Loucy (cell line): ENCODE results near the gene ASTN2.

Source experiments
- H2AFZ ChIP-seq: fragments of 200-600 bp; sonication (generic); 2 replicates; pipeline ENCODE4 v1.6.0; 2016; ENCODE audit warnings: antibody characterized with exemption, mild to moderate bottlenecking, low read length, moderate library complexity
- H3F3A ChIP-seq: fragments of 200-600 bp; 2 replicates; pipeline ENCODE4 v1.6.0; 2016; ENCODE audit warnings: antibody characterized with exemption, low read depth, mild to moderate bottlenecking
- H3K27me3 ChIP-seq: fragments of 200-600 bp; sonication (generic); 2 replicates; pipeline ENCODE4 v1.6.1; 2014; ENCODE audit warnings: low read length, mild to moderate bottlenecking; ENCODE audit not compliant: insufficient read depth, poor library complexity, severe bottlenecking
- H3K36me3 ChIP-seq: fragments of 200-600 bp; sonication (generic); 2 replicates; pipeline ENCODE4 v1.6.1; 2016; ENCODE audit warnings: low read length; ENCODE audit not compliant: insufficient read depth
- H3K4me1 ChIP-seq: fragments of 200-600 bp; sonication (generic); 2 replicates; pipeline ENCODE4 v1.5.1; 2014; ENCODE audit warnings: low read length, mild to moderate bottlenecking; ENCODE audit not compliant: insufficient read depth, poor library complexity, severe bottlenecking
- H3K4me2 ChIP-seq: fragments of 200-600 bp; sonication (generic); 2 replicates; pipeline ENCODE4 v1.6.0; 2014; ENCODE audit warnings: antibody characterized with exemption, low read length, low read depth, mild to moderate bottlenecking; ENCODE audit not compliant: poor library complexity, severe bottlenecking
- H3K4me3 ChIP-seq: fragments of 200-600 bp; sonication (generic); 2 replicates; pipeline ENCODE4 v1.5.1; 2014; ENCODE audit warnings: low read length, mild to moderate bottlenecking, mixed read lengths; ENCODE audit not compliant: poor library complexity, severe bottlenecking
- H3K79me2 ChIP-seq: fragments of 200-600 bp; sonication (generic); 2 replicates; pipeline ENCODE4 v1.6.1; 2014; ENCODE audit warnings: low read length; ENCODE audit not compliant: insufficient read depth
- H3K9ac ChIP-seq: fragments of 200-600 bp; sonication (generic); 2 replicates; pipeline ENCODE4 v1.6.0; 2014; ENCODE audit warnings: mild to moderate bottlenecking, low read depth, low read length, moderate library complexity; ENCODE audit not compliant: poor library complexity, severe bottlenecking
- H3K9me2 ChIP-seq: fragments of 200-600 bp; sonication (generic); replicated peaks from 2 replicates; pipeline ENCODE4 v1.6.1; 2016; ENCODE audit warnings: low read depth, low read length, mixed read lengths
- H3K9me3 ChIP-seq: fragments of 200-600 bp; sonication (generic); 2 replicates; pipeline ENCODE4 v1.6.1; 2014; ENCODE audit warnings: mild to moderate bottlenecking, antibody characterized with exemption, low read length, low read depth; ENCODE audit not compliant: insufficient read depth
- H4K20me1 ChIP-seq: fragments of 200-600 bp; sonication (generic); 2 replicates; pipeline ENCODE4 v1.6.0; 2014; ENCODE audit warnings: antibody characterized with exemption, low read length, mild to moderate bottlenecking; ENCODE audit not compliant: insufficient read depth, poor library complexity, severe bottlenecking
- EZH2phosphoT487 ChIP-seq: fragments of 200-600 bp; IDR thresholded peaks from 2 replicates; pipeline ENCODE4 v1.6.1; 2018; ENCODE audit warnings: antibody characterized with exemption, mild to moderate bottlenecking, moderate library complexity, borderline replicate concordance
- TF ChIP-seq, protein P1 (sequence below): fragments of 200-600 bp; sonication (generic); conservative IDR thresholded peaks from 2 replicates; pipeline ENCODE4 v1.5.1; 2014; ENCODE audit warnings: mild to moderate bottlenecking, antibody characterized with exemption, low read length

Gene ASTN2

DNA sequence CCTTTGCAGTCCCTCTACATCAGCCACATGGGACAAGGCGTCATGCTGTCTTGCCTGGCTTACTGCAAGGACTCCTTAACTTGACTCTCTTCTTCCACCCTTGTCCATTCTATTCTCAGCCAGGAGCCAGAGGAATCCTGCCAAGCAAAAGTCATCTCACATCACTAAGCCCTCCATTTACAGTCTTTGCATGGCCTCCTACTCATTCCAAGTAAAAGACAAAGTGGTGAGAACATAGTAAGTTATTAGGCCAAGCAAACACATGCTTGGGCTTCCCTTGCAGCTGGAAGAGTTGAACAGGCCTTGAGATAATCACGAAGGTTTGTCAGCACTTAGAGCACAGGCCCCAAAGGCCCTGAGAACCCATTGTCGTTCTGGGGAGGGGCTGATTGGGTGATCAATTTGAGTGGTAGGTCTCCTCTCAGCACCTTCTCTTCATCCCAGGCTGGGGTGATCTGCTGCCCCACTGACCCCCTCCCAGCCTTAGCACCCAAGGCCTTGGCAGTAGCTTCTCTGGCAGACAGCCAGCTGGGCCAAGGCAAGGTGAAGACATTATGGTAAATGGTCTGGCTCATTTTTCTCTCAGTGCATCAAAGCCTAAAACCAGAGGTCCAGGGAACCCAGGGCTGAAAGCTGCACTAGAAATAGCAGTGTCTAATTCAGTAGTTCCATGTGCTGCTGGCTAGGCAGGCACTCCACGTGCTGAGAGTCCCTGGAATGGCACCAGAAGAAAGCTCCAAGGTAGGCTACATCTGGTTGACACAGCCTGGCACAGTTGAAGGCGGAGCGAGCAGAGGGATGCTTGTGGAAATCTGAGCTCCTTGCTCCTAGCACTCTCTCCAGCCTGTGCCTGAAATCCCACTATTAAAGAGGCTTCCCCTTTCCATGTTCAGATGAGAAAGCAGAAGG is 121.4 kb downstream of the ASTN2 start:
- Histone ChIP-seq H3K9me2 (no peaks in the 10 kb centered on the region), H2AFZ (no peak overlapping the region), H3K9ac (no peak overlapping the region), H3K4me3 (no peak overlapping the region), H3K27me3 (no peaks in the 10 kb centered on the region), H4K20me1 (no peaks in the 10 kb centered on the region), H3K4me1 (no peaks in the 10 kb centered on the region), H3K79me2 (no peaks in the 10 kb centered on the region), H3K9me3 (peaks cover 4% of the 10 kb centered on the region; the same call in 1 of the 2 replicates), H3F3A (no peaks in the 10 kb centered on the region), H3K4me2 (no peak overlapping the region), H3K36me3 (no peaks in the 10 kb centered on the region)
- TF ChIP-seq, protein P1, sequence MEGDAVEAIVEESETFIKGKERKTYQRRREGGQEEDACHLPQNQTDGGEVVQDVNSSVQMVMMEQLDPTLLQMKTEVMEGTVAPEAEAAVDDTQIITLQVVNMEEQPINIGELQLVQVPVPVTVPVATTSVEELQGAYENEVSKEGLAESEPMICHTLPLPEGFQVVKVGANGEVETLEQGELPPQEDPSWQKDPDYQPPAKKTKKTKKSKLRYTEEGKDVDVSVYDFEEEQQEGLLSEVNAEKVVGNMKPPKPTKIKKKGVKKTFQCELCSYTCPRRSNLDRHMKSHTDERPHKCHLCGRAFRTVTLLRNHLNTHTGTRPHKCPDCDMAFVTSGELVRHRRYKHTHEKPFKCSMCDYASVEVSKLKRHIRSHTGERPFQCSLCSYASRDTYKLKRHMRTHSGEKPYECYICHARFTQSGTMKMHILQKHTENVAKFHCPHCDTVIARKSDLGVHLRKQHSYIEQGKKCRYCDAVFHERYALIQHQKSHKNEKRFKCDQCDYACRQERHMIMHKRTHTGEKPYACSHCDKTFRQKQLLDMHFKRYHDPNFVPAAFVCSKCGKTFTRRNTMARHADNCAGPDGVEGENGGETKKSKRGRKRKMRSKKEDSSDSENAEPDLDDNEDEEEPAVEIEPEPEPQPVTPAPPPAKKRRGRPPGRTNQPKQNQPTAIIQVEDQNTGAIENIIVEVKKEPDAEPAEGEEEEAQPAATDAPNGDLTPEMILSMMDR: no peak
- no peak for TF ChIP-seq EZH2phosphoT487

DNA sequence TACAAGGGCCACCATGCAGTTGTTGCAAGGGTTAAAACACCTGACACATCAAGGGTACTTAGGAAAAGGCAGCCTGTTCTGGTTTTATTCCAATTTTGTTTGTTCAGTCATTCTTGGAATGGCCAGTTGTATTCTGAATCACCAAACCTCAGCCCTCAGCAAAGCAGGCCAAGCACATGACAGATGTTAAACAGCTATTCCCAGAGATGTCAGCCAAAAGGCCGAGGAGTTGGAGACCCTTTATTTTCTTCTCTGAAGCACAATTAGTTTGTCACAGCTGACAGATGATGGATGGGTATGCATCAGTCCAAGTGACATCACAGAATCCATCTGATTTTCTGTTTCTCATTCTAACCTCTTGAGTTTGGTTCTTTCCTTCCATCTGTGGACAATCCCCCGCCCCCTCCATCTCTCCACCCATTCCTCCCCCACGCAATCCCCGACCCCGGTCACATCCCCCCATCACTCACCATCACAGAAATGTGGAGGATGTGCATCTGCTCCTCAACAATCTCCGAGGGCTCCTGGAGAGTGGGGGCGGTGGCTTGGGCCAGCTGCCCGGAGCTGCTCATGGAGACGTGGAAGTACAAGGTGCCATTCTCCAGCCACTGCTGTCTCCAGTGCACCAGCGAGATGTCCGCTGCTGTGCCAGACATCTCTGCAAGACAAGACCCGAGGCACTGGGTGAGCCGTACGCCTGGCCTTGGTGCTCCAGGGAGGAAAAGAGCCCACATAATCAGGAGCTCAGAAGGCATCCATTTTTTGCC is 123.8 kb downstream of the ASTN2 start:
- no peak overlapping the region for H3K4me2 ChIP-seq
- no peaks in the 10 kb centered on the region for H3F3A ChIP-seq
- H3K9ac ChIP-seq: no peak overlapping the region
- no peaks in the 10 kb centered on the region for H3K4me1 ChIP-seq
- no peaks in the 10 kb centered on the region for H3K36me3 ChIP-seq
- H3K27me3 ChIP-seq: no peaks in the 10 kb centered on the region
- no peak for TF ChIP-seq EZH2phosphoT487
- TF ChIP-seq, protein P1: no peak
- no peaks in the 10 kb centered on the region for H3K79me2 ChIP-seq
- H3K4me3 ChIP-seq: no peak overlapping the region
- H4K20me1 ChIP-seq: no peaks in the 10 kb centered on the region
- no peak overlapping the region for H2AFZ ChIP-seq
- no peaks in the 10 kb centered on the region for H3K9me2 ChIP-seq
- H3K9me3 ChIP-seq: peaks cover 4% of the 10 kb centered on the region; the same call in 1 of the 2 replicates

DNA sequence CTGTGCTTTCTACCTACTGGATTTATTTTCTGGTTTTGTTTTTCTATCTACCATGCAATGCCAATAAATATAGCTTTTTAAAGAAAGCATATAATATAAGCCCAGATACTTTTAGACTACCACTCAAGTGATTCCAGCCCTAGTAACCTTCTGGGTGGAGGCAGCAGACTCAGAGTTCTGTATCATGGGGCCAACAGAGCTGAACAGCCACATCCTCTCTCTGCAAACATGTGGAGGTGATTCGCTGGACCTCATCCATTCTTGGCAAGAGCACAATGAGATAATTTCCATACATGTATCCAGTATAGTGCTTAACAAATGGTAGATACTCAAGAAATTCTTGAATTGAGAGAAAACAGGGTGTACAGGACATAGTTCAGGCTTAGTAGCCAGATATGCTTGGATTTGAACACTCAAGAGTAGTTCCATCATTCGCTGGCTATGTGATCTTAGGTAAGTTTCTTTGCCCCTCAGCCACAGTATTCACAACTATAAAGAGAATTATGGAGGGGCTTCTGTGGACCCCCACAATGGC is 124.5 kb downstream of the ASTN2 start:
- H3K9me2 ChIP-seq: no peaks in the 10 kb centered on the region
- H3F3A ChIP-seq: no peaks in the 10 kb centered on the region
- no peaks in the 10 kb centered on the region for H3K79me2 ChIP-seq
- no peaks in the 10 kb centered on the region for H3K27me3 ChIP-seq
- H3K4me2 ChIP-seq: no peak overlapping the region
- H4K20me1 ChIP-seq: no peaks in the 10 kb centered on the region
- peaks cover 4% of the 10 kb centered on the region; the same call in 1 of the 2 replicates for H3K9me3 ChIP-seq
- no peaks in the 10 kb centered on the region for H3K4me1 ChIP-seq
- H3K36me3 ChIP-seq: no peaks in the 10 kb centered on the region
- H2AFZ ChIP-seq: no peak overlapping the region
- H3K4me3 ChIP-seq: no peak overlapping the region
- TF ChIP-seq EZH2phosphoT487: no peak
- TF ChIP-seq, protein P1: no peak
- H3K9ac ChIP-seq: no peak overlapping the region
